Chondrocyte (in vitro differentiated cells): Measurements from ENCODE around the gene RRP8. TPM values are rescaled to one million over a fixed set of nuclear protein-coding genes. Genes with fewer than 3 reads are reported as not detected.

Experiments used
- DNase-seq: peaks from one replicate; pipeline ENCODE4 v3.0.0; 2021; ENCODE audit warnings: mixed read lengths, low spot score
- H3K27ac Mint-ChIP-seq: one replicate; pipeline ENCODE4 v1.8.0; 2021; ENCODE audit warnings: mild to moderate bottlenecking, moderate library complexity, mixed read lengths; ENCODE audit not compliant: unreplicated experiment
- H3K27me3 Mint-ChIP-seq: 2 replicates; pipeline ENCODE4 v1.8.0; 2021; ENCODE audit warnings: low read depth, mixed read lengths
- H3K36me3 Mint-ChIP-seq: 2 replicates; pipeline ENCODE4 v1.8.0; 2021; ENCODE audit warnings: low read depth, mixed read lengths
- H3K4me1 Mint-ChIP-seq: 2 replicates; pipeline ENCODE4 v1.8.0; 2021; ENCODE audit warnings: low read depth, mild to moderate bottlenecking, mixed read lengths
- H3K4me3 Mint-ChIP-seq: one replicate; pipeline ENCODE4 v1.8.0; 2021; ENCODE audit warnings: mild to moderate bottlenecking, moderate library complexity, mixed read lengths; ENCODE audit not compliant: unreplicated experiment
- H3K9me3 Mint-ChIP-seq: 2 replicates; pipeline ENCODE4 v1.8.0; 2021; ENCODE audit warnings: low read depth, mixed read lengths
- total RNA-seq: library from RNA; stranded (reverse); gene quantifications from 3 replicates; pipeline ENCODE4 v1.2.1, GENCODE V29; 2021
- TF ChIP-seq, protein P1 (sequence below): fragments of 200-600 bp; sonication (generic); IDR thresholded peaks from 2 replicates; pipeline ENCODE4 v1.5.0; 2021; ENCODE audit warnings: antibody characterized with exemption, mild to moderate bottlenecking, moderate library complexity

The RRP8 gene
- total RNA-seq, 1 donor from 2014 or later, result 15.7 TPM

DNA sequence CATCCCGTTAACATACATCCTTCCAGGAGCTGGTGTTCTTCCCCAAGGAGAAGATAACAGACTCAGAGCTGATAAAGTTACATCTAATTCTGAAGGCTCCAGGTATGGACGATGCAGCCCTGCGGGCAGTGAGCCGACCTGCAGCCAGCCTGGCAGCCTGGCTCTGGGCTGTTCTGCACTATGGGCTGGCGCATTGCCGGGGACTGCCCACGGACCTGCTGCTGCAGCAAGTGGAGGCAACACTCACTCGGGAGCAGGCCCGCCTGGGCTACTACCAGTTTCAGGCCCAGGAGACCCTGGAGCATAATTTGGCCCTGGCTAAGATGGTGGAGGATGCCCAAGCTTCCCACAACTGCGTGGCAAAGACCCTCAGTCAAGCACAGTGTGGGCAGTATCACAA lies 39.7 kb downstream of the RRP8 start:
- Mint-ChIP-seq H3K9me3 (no peaks in the 10 kb centered on the region), H3K36me3 (peaks cover 10% of the 10 kb centered on the region), H3K4me1 (peaks cover 4% of the 10 kb centered on the region), H3K27ac (no peak overlapping the region), H3K27me3 (no peaks in the 10 kb centered on the region), H3K4me3 (no peak overlapping the region)
- DNase-seq, result no peak
- TF ChIP-seq, protein P1, sequence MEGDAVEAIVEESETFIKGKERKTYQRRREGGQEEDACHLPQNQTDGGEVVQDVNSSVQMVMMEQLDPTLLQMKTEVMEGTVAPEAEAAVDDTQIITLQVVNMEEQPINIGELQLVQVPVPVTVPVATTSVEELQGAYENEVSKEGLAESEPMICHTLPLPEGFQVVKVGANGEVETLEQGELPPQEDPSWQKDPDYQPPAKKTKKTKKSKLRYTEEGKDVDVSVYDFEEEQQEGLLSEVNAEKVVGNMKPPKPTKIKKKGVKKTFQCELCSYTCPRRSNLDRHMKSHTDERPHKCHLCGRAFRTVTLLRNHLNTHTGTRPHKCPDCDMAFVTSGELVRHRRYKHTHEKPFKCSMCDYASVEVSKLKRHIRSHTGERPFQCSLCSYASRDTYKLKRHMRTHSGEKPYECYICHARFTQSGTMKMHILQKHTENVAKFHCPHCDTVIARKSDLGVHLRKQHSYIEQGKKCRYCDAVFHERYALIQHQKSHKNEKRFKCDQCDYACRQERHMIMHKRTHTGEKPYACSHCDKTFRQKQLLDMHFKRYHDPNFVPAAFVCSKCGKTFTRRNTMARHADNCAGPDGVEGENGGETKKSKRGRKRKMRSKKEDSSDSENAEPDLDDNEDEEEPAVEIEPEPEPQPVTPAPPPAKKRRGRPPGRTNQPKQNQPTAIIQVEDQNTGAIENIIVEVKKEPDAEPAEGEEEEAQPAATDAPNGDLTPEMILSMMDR, result no peak

DNA sequence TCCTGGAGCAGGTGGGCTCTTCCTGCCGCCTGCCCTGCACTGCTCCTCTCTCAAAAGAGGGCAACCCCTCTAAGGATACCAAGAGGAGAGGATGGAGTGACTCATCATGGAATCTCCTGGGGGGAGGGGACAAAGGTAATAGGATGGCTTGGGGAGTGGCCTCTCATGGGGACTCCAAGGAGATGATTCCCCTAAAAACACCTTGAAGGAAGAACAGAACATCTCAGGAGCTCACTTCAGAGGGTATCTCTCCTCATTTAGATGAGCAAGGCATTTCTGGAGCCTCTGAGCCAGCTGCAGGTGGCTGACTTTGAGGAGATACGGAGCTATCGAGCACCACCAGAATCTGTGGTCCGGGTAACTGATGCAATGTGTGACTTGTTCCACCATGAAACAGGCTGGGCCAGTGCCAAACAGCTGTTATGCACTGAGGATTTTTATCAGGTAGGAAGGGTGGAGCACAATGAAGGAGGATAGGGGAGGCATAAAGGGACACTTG lies 40.2 kb downstream of the RRP8 start:
- Mint-ChIP-seq H3K27me3 (no peaks in the 10 kb centered on the region), H3K4me1 (no peaks in the 10 kb centered on the region), H3K4me3 (no peak overlapping the region), H3K36me3 (peaks cover 10% of the 10 kb centered on the region), H3K27ac (no peak overlapping the region), H3K9me3 (no peaks in the 10 kb centered on the region)
- no peak for DNase-seq
- TF ChIP-seq, protein P1, result no peak

DNA sequence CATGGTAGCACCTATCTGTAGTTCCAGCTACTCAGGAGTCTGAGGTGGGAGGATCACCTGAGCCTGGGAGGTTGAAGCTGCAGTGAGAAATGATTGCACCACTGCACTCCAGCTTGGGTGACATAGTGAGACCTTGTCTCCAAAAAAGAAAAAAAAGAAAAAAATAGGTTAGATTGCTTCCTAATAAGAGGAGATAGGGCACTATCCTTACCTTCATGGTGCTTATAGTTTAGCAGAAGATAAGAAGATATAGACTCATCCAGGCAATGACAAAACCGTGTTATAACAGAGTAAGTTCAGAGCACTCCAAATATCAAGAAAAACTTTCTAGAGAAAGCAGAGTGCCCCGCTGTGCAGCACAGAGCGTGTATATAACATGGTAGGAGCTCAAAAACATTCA lies 42.1 kb downstream of the RRP8 start:
- TF ChIP-seq, protein P1, result no peak
- no peaks in the 10 kb centered on the region for H3K27me3 Mint-ChIP-seq
- H3K36me3 Mint-ChIP-seq, result peaks cover 6% of the 10 kb centered on the region
- H3K4me1 Mint-ChIP-seq, result no peaks in the 10 kb centered on the region
- H3K27ac Mint-ChIP-seq, result no peak overlapping the region
- no peaks in the 10 kb centered on the region for H3K9me3 Mint-ChIP-seq
- H3K4me3 Mint-ChIP-seq, result no peak overlapping the region
- DNase-seq, result no peak

DNA sequence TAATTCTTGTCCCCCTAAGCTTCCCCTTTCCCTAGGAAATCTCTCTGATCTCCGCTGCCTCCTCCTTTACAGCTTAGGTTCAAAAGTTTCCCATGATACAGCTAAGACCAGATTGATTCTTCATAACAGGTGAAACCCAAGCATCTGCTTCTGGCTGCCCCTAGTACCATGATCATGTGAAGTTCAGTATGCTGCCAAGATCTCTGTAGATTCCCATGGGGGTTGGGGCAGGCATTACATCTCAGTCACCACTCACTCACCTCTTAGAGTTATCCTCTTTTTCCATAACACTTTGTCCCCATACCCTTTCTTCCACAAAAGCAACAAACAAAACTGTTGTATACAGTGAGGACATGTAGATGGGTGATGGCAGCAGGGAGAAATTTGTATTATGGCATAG lies 44.0 kb downstream of the RRP8 start:
- TF ChIP-seq, protein P1, result no peak
- Mint-ChIP-seq H3K27me3 (no peaks in the 10 kb centered on the region), H3K36me3 (peaks cover 6% of the 10 kb centered on the region), H3K27ac (no peak overlapping the region), H3K4me1 (no peaks in the 10 kb centered on the region), H3K9me3 (no peaks in the 10 kb centered on the region), H3K4me3 (no peak overlapping the region)
- no peak for DNase-seq

DNA sequence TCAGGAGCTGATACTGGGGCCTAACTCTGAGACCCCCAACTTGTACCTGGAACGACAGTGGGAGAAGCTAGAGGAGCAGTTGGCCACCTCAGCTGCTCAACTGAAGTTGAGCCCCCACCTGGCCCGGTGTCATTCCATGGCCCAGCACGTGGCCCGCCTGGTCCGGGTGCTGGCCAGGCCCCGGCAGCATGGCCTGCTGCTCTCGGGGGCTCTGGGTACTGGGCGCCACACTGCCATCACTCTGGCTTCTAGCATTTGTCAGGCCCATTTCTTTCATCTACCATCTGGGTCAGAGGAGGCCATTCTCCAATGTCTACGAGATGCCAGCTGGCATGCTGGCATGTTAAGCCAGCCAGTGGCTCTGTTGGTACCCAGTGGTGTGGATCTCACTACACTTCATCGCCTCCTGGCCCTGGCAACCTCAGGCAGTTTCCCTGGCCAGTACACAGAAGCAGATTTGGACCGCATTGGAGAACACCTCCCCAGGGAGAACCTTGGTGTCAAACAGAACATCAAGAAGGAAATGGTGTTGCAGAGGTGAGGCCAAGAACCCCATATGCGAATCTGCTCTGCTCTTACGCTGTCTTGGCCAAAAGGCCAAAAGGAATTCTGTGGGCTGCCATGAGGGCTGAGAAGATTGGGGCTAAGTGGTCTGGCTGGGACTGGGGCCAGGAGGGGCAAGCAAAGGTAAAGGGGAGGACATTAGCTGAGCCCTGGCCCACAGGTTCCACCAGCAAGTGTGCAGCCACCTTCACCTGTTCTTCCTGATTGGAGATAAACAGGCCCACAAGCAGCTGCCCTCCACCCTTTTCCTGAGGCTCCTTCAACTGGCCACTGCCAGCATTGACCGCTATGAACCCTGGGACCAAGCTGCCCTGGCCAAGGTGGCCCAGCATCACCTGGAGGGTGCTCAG lies 45.4 kb downstream of the RRP8 start:
- Mint-ChIP-seq H3K9me3 (no peaks in the 10 kb centered on the region), H3K27me3 (no peaks in the 10 kb centered on the region), H3K4me3 (no peak overlapping the region), H3K36me3 (peaks cover 6% of the 10 kb centered on the region), H3K27ac (no peak overlapping the region), H3K4me1 (no peaks in the 10 kb centered on the region)
- TF ChIP-seq, protein P1, result no peak
- no peak for DNase-seq
